PC-3 (cell line): ENCODE data around the gene BEST2. TPM values are rescaled to one million over a fixed set of nuclear protein-coding genes. Genes with fewer than 3 reads are reported as not detected.

Experiments used
- ATAC-seq: fragments of 200-7000 bp; cut with Tn5 transposase; 2 replicates; pipeline ENCODE4 v1.9.1; 2020; ENCODE audit warnings: mild to moderate bottlenecking, moderate library complexity
- BruUV-seq: library from RNA; stranded (reverse); fragments of 400-500 nt; replicated peaks from 2 replicates; lab custom pipeline; 2021; lab: Mats Ljungman, UMichigan
- CTCF ChIA-PET: fragments of 300-600 bp; sonication (Branson Sonifier 250); formaldehyde crosslinking; loops from one replicate; lab custom pipeline; 2022; ENCODE audit warnings: antibody characterized with exemption; lab: Charles Lee
- POLR2A ChIA-PET: fragments of 300-600 bp; sonication (Branson Sonifier 250); formaldehyde crosslinking; loops from one replicate; lab custom pipeline; 2022; ENCODE audit warnings: antibody characterized with exemption; ENCODE audit not compliant: unreplicated experiment; lab: Charles Lee
- DNase-seq: peaks from one replicate; pipeline ENCODE4 v3.0.0-alpha.2; 2015
- H2AFZ ChIP-seq: fragments of 300-600 bp; sonication (generic); 2 replicates; pipeline ENCODE4 v1.6.0; 2016; ENCODE audit warnings: antibody characterized with exemption, low read length
- H3F3A ChIP-seq: fragments of 300-600 bp; sonication (generic); one replicate; pipeline ENCODE4 v1.6.0; 2017; ENCODE audit warnings: antibody characterized with exemption, low read length, control low read depth, mild to moderate bottlenecking; ENCODE audit not compliant: unreplicated experiment
- H3K27ac ChIP-seq: fragments of 300-600 bp; sonication (generic); 2 replicates; pipeline ENCODE4 v1.5.1; 2016; ENCODE audit warnings: mild to moderate bottlenecking, low read length
- H3K27me3 ChIP-seq: fragments of 300-600 bp; sonication (generic); 2 replicates; pipeline ENCODE4 v1.6.1; 2016; ENCODE audit warnings: low read length, mixed read lengths
- H3K36me3 ChIP-seq: fragments of 300-600 bp; sonication (generic); 2 replicates; pipeline ENCODE4 v1.6.1; 2016; ENCODE audit warnings: low read depth, mixed run types, low read length, mixed read lengths
- H3K4me1 ChIP-seq: fragments of 300-600 bp; sonication (generic); 2 replicates; pipeline ENCODE4 v1.5.1; 2016; ENCODE audit warnings: low read length; ENCODE audit not compliant: insufficient read depth
- H3K4me2 ChIP-seq: fragments of 300-600 bp; sonication (generic); 2 replicates; pipeline ENCODE4 v1.6.0; 2016; ENCODE audit warnings: low read length
- H3K4me3 ChIP-seq: fragments of 300-600 bp; sonication (generic); 2 replicates; pipeline ENCODE4 v1.5.1; 2016; ENCODE audit warnings: mild to moderate bottlenecking, low read length, mixed read lengths
- H3K79me2 ChIP-seq: fragments of 300-600 bp; sonication (generic); 2 replicates; pipeline ENCODE4 v1.6.1; 2017; ENCODE audit warnings: low read length, mixed read lengths
- H3K9ac ChIP-seq: fragments of 300-600 bp; sonication (generic); 2 replicates; pipeline ENCODE4 v1.6.0; 2016; ENCODE audit warnings: mild to moderate bottlenecking, low read length
- H3K9me2 ChIP-seq: fragments of 300-600 bp; sonication (generic); replicated peaks from 2 replicates; pipeline ENCODE4 v1.6.1; 2016; ENCODE audit warnings: mixed run types, low read length, mixed read lengths
- H3K9me3 ChIP-seq: fragments of 300-600 bp; sonication (generic); 2 replicates; pipeline ENCODE4 v1.6.1; 2016; ENCODE audit warnings: low read length, mixed read lengths
- H4K20me1 ChIP-seq: fragments of 300-600 bp; sonication (generic); 2 replicates; pipeline ENCODE4 v1.6.1; 2016; ENCODE audit warnings: low read length, mixed read lengths
- EZH2 ChIP-seq: fragments of 300-600 bp; sonication (generic); IDR thresholded peaks from one replicate; pipeline ENCODE4 v1.6.1; 2017; ENCODE audit warnings: antibody characterized with exemption, mild to moderate bottlenecking, low read length; ENCODE audit not compliant: unreplicated experiment
- intact Hi-C: fragments of 100-400 bp; cut with micrococcal nuclease; formaldehyde crosslinking; loops from 2 replicates; pipeline ENCODE4 v1.9.0; 2023
- total RNA-seq: library from RNA; depleted of rRNA; stranded (reverse); fragments of >200 nt; gene quantifications from 2 replicates; pipeline ENCODE4 v1.2.3, GENCODE V29; 2014
- TF ChIP-seq, protein P1 (sequence below): fragments of 300-600 bp; sonication (generic); conservative IDR thresholded peaks from 2 replicates; pipeline ENCODE4 v1.5.1; 2017; ENCODE audit warnings: antibody characterized with exemption, low read depth, mild to moderate bottlenecking, low read length

Gene BEST2
- total RNA-seq, 1 experiment from 2014 or later, result 0.07 TPM

- intact Hi-C loops, result loop anchor here (5.0 kb wide), 1 partner anchor 72 kb away; no protein-coding TSS in a partner anchor
Observed at GRCh38 chr19:12774588-12775555, 23.3 kb downstream of the BEST2 start, which contains the start of gene HOOK2. HOOK2 (minus strand) TSS chr19:12775552; CDS start chr19:12775449, 103 bp downstream.

GRCh38 chr19:12777217-12778016, 25.8 kb downstream of the BEST2 start:
- peak overlapping the region; percentile 68 for H3K4me3 ChIP-seq
- H3K4me1 ChIP-seq, result peaks cover 36% of the 10 kb centered on the region
- no peaks in the 10 kb centered on the region for H3K27me3 ChIP-seq
- H3K4me2 ChIP-seq, result peak overlapping the region; percentile 89
- H3F3A ChIP-seq, result peaks cover 4% of the 10 kb centered on the region
- peak overlapping the region; percentile 59 for H3K9ac ChIP-seq
- H3K27ac ChIP-seq, result peak overlapping the region; percentile 33; the same call in 1 of the 2 replicates
- no peak for TF ChIP-seq EZH2
- TF ChIP-seq, protein P1, sequence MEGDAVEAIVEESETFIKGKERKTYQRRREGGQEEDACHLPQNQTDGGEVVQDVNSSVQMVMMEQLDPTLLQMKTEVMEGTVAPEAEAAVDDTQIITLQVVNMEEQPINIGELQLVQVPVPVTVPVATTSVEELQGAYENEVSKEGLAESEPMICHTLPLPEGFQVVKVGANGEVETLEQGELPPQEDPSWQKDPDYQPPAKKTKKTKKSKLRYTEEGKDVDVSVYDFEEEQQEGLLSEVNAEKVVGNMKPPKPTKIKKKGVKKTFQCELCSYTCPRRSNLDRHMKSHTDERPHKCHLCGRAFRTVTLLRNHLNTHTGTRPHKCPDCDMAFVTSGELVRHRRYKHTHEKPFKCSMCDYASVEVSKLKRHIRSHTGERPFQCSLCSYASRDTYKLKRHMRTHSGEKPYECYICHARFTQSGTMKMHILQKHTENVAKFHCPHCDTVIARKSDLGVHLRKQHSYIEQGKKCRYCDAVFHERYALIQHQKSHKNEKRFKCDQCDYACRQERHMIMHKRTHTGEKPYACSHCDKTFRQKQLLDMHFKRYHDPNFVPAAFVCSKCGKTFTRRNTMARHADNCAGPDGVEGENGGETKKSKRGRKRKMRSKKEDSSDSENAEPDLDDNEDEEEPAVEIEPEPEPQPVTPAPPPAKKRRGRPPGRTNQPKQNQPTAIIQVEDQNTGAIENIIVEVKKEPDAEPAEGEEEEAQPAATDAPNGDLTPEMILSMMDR, result peak; percentile 99
- BruUV-seq, result no TSS peak
- intact Hi-C loops, result loop anchor here (1.0 to 5.0 kb wide), 2 partner anchors 19 to 70 kb away; no protein-coding TSS in a partner anchor
- H3K9me3 ChIP-seq, result no peaks in the 10 kb centered on the region
- POLR2A ChIA-PET, result interaction anchor here (0.6 to 1.4 kb wide), 2 partner anchors 14 to 96 kb away, joined by 11 to 17 read pairs; partner anchors contain the start of gene JUNB
- no peaks in the 10 kb centered on the region for H3K79me2 ChIP-seq
- peak; percentile 55 for ATAC-seq
- peak; percentile 89 for DNase-seq
- no peaks in the 10 kb centered on the region for H3K36me3 ChIP-seq
- H2AFZ ChIP-seq, result peak overlapping the region; percentile 86
- no peaks in the 10 kb centered on the region for H3K9me2 ChIP-seq
- CTCF ChIA-PET, result interaction anchor here (0.6 to 1.3 kb wide), 10 partner anchors 11 to 334 kb away, joined by 3 to 6 read pairs (median 4); no protein-coding TSS in a partner anchor
- H4K20me1 ChIP-seq, result no peaks in the 10 kb centered on the region

More at GRCh38 chr19:12774588-12775555, 23.3 kb downstream of the BEST2 start, which contains the start of gene HOOK2:
- Histone ChIP-seq H3K4me3 (peak within 1 kb of the TSS; percentile 79), H2AFZ (peak within 1 kb of the TSS; percentile 89), H3K9ac (peak within 1 kb of the TSS; percentile 89), H3K9me3 (no peaks in the 10 kb centered on the region), H3K79me2 (no peaks in the 10 kb centered on the region), H3F3A (peaks cover 4% of the 10 kb centered on the region), H3K36me3 (peaks cover 5% of the 10 kb centered on the region; the same call in 1 of the 2 replicates), H3K27ac (peak within 1 kb of the TSS; percentile 91), H3K27me3 (no peaks in the 10 kb centered on the region), H3K4me1 (peaks cover 30% of the 10 kb centered on the region), H4K20me1 (no peaks in the 10 kb centered on the region), H3K4me2 (peak within 1 kb of the TSS; percentile 94), H3K9me2 (no peaks in the 10 kb centered on the region)
- BruUV-seq, result TSS peak; percentile 44
- POLR2A ChIA-PET, result no interaction called here
- ATAC-seq (peak; percentile 46), DNase-seq (peak; percentile 97)
- TF ChIP-seq, protein P1, result no peak
- CTCF ChIA-PET, result interaction anchor here (0.6 to 1.4 kb wide), 2 partner anchors 21 to 203 kb away, joined by 4 to 5 read pairs; no protein-coding TSS in a partner anchor
